ENCODE data around the gene RALGAPA2. TPM values are rescaled to one million over a fixed set of nuclear protein-coding genes. Genes with fewer than 3 reads are reported as not detected.

Gene RALGAPA2
- polyA plus RNA-seq, 1 donor: 24.9 TPM

GRCh38 chr20:20536240-20536933, 176.1 kb downstream of the RALGAPA2 start:
- no peak for DNase-seq

DNA sequence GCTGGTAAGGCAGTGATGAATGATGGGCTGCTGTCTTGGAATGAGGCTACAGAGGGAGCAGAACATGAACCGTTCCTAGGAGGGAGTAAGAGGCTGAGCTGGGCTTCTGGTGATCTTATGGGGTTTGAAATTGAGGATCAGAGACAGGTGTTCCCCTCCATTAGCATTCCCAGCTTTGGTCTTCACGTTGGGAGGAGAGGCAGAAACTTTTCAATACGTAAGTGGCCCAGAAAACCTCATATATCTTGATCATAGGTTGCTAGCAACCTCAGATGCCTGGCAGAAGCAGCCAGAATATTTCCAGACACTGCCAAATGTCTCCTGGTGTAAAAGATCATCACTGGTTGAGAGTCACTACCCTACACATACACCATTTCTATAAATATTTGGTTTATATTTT, 177.4 kb downstream of the RALGAPA2 start:
- no peak for DNase-seq

DNA sequence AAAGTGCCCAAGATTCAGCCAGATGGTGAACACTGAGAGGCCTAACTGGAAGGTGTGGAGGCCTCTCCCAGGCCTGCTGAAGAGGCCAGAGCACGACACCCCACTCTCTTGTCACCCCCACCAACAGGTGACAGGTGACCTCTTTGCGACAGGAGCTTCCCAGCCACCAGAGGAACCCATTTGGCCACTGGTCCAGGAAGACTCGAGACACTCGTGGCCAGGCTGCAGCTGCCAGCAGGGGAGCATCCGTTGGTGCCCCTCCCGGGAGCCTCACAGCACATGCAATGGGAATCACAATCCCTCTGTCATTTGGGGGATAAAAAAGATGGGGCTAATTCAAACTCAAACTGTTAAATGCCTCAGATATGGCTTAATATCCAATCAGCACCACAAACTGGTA, 181.2 kb downstream of the RALGAPA2 start:
- no peak for DNase-seq

DNA sequence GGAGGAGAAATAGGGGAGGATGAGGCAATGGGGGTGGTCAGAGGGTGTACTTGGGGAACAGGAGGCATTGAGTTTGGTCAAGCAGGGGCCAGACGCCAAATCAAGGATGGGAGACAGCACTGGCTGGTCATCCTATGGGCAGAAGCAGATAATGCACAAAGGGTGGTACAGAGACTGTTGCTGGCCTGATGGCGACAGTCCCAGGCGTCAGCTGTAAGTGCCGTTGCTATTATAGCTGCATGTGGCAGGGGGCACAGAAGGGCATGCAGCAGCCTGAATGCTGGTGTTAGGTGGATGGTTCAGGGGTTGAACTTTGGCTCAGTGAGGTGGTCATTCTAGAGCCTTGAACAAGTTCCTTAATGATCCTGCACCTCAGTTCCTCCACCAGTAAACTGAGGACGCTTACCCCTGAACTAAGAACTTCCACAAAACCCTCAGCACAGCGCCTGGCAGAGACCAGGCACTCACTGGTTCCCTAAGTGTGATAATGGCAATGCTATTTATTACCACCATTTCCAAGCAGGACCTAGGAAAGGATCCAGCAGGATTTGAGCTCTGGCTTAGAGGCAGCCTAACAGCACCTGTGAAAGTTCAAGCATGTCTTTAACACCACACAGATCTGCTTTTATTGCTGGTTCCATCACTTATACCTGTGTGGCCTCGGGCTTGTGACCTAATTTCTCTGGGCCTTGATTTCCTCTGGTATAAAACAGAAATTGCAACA, 181.9 kb downstream of the RALGAPA2 start:
- DNase-seq: no peak

- no peak for DNase-seq
Observed at GRCh38 chr20:20529597-20529996, 182.8 kb downstream of the RALGAPA2 start.

GRCh38 chr20:20528861-20529260, 183.6 kb downstream of the RALGAPA2 start:
- peak; percentile 27 for DNase-seq

GRCh38 chr20:20527661-20528060, 184.8 kb downstream of the RALGAPA2 start:
- DNase-seq: no peak

DNA sequence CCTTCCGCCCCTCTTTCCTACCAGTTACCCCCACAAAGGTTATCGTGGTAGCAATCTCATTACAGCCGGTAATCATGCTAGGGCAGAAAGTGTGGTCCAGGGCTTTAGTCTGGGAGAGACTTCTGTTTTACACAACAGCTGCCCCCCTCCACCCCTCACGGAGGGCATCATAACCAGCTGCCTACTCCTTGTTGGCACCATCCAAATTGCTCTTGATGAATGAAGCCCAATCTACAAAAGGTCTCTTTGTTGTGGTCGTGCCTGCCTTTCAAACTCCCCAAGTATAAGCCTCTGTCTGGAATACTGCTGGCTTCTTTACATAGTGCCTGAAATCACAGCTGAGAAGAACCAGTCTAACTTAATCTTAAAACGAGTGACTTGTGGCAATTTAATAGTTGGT, 186.7 kb downstream of the RALGAPA2 start:
- no peak for DNase-seq

GRCh38 chr20:20525214-20525613, 187.2 kb downstream of the RALGAPA2 start:
- DNase-seq: no peak

DNA sequence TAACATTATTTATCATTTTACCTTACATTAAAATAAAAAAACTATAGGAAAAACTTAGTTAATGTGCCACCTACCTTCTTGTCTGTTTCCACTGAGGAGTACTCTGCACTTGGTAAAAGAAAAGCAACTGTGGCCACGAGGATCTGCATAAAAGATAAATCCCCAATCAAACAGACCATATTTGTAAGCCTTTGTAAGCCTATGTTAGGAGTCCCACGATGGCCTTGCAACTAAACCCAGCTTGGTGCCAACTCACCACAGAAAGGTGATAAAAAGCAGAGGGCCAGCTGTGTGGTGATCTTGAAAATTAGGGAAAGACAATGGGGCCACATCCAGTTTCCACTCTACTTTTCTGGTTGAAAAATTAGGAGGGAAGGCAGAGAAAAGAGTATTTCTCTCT, 187.7 kb downstream of the RALGAPA2 start:
- no peak for DNase-seq

DNA sequence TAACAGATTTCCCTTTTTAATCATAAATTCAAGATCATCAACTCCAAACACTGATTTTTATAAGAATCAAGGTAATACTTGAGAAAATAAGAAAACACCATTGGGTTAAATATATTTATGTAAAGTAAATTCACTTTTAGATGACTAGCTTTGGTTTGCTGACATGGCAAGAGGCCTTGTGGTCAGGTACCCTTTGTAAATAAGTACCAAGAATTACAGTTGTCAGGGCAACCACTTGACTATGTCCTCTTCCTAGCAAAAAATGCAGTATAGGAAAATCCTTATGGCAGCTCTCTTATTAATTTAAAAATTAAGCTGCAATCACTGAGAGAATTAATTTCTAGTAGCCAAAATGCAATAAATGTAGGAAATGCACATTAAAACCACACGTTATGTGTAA, 190.7 kb downstream of the RALGAPA2 start:
- no peak for DNase-seq

DNA sequence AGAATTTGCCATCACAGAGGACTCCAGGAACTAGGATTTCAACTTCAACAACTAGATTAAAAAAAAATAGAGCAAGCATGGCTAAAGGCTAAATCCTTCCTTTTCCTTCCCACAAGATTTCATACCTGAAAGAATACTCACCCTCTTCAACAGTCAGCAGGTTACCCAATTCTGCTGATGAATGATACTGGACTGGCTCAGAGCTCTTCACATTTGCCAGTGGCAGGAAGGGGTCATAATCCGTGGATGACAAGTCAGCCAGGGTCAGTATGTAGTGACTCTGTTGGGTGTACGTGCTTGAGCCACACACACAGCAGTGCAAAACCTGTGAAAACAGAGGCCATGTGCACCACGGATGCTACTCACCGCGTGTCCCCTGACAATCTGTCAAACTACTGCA, 191.7 kb downstream of the RALGAPA2 start:
- DNase-seq: no peak

- DNase-seq: no peak
Observed at GRCh38 chr20:20519269-20519668, 193.2 kb downstream of the RALGAPA2 start.

GRCh38 chr20:20518263-20518662, 194.2 kb downstream of the RALGAPA2 start:
- no peak for DNase-seq

GRCh38 chr20:20517296-20517695, 195.1 kb downstream of the RALGAPA2 start:
- no peak for DNase-seq

GRCh38 chr20:20513720-20514119, 198.7 kb downstream of the RALGAPA2 start:
- DNase-seq: no peak

DNA sequence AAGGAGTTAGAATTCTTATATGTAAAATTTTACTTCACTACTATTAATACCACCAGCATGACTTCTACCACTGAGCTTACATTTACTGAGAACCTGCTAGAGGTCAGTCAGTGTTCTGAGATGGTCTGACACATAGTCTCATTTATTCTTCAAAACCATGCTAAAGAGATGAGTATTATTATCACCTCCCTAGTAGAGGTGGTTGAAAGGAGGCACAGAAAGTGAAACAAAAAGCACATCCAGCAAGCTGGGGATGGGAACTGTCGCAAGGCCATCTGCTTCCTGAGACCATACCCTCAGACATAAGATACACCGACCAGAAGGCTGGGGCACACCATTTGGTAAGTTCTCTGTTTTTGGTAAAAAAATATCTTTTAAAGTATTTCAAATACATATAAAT, 206.9 kb downstream of the RALGAPA2 start:
- DNase-seq: no peak

GRCh38 chr20:20503777-20504530, 208.5 kb downstream of the RALGAPA2 start:
- DNase-seq: no peak

- DNase-seq: no peak
Observed at GRCh38 chr20:20501128-20501527, 211.3 kb downstream of the RALGAPA2 start.

DNA sequence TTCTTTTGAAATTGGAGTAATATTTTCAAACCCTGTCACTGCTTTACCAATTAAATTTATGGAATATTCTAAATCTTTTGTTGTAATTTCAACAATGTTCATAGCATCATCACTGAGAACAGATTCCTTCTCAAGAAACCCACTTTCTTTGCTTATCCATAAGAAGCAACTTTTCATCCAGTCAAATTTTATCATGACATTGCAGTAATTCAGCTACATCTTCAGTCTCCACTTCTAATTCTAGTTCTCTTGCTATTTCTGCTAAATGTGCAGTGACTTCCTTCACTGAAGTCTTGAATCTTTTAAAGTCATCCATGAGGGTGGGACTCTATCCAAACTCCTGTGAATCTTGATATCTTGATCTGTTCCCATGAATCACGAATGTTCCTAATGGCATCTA, 212.1 kb downstream of the RALGAPA2 start:
- no peak for DNase-seq

GRCh38 chr20:20499439-20499838, 213.0 kb downstream of the RALGAPA2 start:
- no peak for DNase-seq

GRCh38 chr20:20498076-20498861, 214.2 kb downstream of the RALGAPA2 start:
- no peak for DNase-seq
